ENCODE results near the gene CCT7.

The CCT7 gene

GRCh38 chr2:73214120-73215035, 19.7 kb upstream of the CCT7 start, which contains the start of gene SMYD5:
TSS of gene SMYD5 (plus strand) at chr2:73214245. CDS start at chr2:73214267, 22 bp downstream.
- ATAC-seq (replicated peaks) (peak; percentile 91 to 94), DNase-seq (peak; percentile 86)
- Mint-ChIP-seq H3K4me3 (peak within 1 kb of the TSS; percentile 92 to 95), H3K36me3 (peaks cover 2 to 6% of the 10 kb centered on the region in 2 donors), H3K9me3 (no peaks in the 10 kb centered on the region), H3K27me3 (peaks cover 9 to 10% of the 10 kb centered on the region in 2 donors), H3K4me1 (peaks cover 17 to 32% of the 10 kb centered on the region in 2 donors), H3K27ac (peak within 1 kb of the TSS; percentile 95)

- Mint-ChIP-seq H3K4me1 (peaks cover 17 to 34% of the 10 kb centered on the region in 2 donors), H3K27ac (peak overlapping the region; percentile 67)
- DNase-seq, result no peak
Observed at GRCh38 chr2:73215254-73215653, 18.9 kb upstream of the CCT7 start.

DNA sequence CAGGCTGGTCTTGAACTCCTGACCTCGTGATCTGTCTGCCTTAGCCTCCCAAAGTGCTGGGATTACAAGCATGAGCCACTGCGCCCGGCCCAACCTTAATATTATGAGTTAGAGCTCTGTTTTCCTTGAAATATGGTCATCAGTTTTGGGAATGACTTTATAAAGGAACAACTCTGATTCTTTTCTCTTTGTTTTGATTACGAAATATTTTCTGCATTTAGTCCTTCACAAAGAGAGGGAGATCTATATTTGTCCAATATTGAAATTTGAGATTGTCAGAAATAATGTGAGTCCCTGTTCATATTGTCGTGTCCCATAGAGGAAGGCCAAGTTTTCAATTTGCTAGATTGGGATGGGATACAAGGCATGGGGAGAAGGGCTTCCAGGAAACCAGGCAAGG, 16.9 kb upstream of the CCT7 start:
- Mint-ChIP-seq H3K27ac (no peak overlapping the region), H3K9me3 (no peaks in the 10 kb centered on the region), H3K4me1 (peaks cover 17 to 33% of the 10 kb centered on the region in 2 donors), H3K27me3 (no peaks in the 10 kb centered on the region), H3K36me3 (peaks cover 9 to 30% of the 10 kb centered on the region in 2 donors), H3K4me3 (no peak overlapping the region)
- DNase-seq, result no peak
- ATAC-seq (replicated peaks), result no peak

More at GRCh38 chr2:73215254-73215653, 18.9 kb upstream of the CCT7 start:
- Mint-ChIP-seq H3K9me3 (no peaks in the 10 kb centered on the region), H3K36me3 (peaks cover 2 to 13% of the 10 kb centered on the region in 2 donors), H3K27me3 (peaks cover under 1 to 1% of the 10 kb centered on the region in 2 donors), H3K4me3 (peak overlapping the region; percentile 92 to 95)
- ATAC-seq (replicated peaks), result no peak

DNA sequence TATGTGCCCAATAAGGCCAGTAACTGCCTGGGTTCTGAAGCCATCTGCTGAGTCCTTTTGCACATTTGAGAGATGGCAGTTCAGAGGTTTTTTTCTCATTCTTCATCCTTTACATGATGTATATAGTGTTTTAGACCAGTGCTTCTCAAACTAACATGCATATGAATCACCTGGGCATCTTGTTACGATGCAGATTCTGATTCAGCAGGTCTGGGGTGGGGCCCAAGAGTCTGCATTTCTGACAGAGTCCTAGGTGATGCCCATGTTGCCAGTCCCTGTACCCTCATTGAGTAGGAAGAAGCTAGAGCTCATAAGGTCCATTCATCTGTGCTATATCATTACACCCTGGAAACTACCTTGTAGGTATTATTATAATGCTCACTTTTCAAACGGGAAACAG, 16.3 kb upstream of the CCT7 start:
- Mint-ChIP-seq H3K27me3 (no peaks in the 10 kb centered on the region), H3K27ac (no peak overlapping the region), H3K36me3 (peaks cover 15 to 36% of the 10 kb centered on the region in 2 donors), H3K4me3 (no peak overlapping the region), H3K9me3 (no peaks in the 10 kb centered on the region), H3K4me1 (peaks cover 17 to 30% of the 10 kb centered on the region in 2 donors)
- ATAC-seq (replicated peaks) (no peak), DNase-seq (no peak)

DNA sequence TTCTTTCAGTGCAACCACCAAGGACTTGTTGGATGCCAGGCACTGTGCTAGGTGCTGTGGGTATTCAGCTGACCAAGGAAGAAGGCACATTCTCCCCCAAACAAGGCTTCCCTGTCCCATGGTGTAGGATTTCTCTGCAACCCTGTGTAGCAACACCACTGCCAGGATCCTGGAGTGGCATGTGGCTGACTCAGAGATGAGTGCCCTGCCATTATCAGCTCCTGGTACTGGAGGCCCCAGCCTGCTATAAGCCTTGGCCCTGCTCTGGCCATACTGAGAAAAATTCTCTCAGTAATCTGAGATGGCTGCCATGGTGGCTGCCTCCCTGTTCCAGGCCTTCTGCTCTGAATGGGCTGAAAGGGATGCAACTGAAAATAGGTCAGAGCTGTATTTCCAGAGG, 15.8 kb upstream of the CCT7 start:
- ATAC-seq (replicated peaks), result no peak
- no peak for DNase-seq
- Mint-ChIP-seq H3K4me3 (no peak overlapping the region), H3K4me1 (peaks cover 15 to 28% of the 10 kb centered on the region in 2 donors), H3K27me3 (no peaks in the 10 kb centered on the region), H3K36me3 (peaks cover 15 to 40% of the 10 kb centered on the region in 2 donors), H3K9me3 (no peaks in the 10 kb centered on the region), H3K27ac (no peak overlapping the region)

GRCh38 chr2:73223821-73224220, 10.3 kb upstream of the CCT7 start:
- DNase-seq (no peak), ATAC-seq (replicated peaks) (no peak)
- no peaks in the 10 kb centered on the region for H3K9me3 Mint-ChIP-seq
- peaks cover 3 to 7% of the 10 kb centered on the region in 2 donors for H3K4me1 Mint-ChIP-seq
- H3K4me3 Mint-ChIP-seq, result no peak overlapping the region
- no peak overlapping the region for H3K27ac Mint-ChIP-seq
- H3K27me3 Mint-ChIP-seq, result no peaks in the 10 kb centered on the region
- H3K36me3 Mint-ChIP-seq, result peaks cover 15 to 64% of the 10 kb centered on the region in 2 donors

DNA sequence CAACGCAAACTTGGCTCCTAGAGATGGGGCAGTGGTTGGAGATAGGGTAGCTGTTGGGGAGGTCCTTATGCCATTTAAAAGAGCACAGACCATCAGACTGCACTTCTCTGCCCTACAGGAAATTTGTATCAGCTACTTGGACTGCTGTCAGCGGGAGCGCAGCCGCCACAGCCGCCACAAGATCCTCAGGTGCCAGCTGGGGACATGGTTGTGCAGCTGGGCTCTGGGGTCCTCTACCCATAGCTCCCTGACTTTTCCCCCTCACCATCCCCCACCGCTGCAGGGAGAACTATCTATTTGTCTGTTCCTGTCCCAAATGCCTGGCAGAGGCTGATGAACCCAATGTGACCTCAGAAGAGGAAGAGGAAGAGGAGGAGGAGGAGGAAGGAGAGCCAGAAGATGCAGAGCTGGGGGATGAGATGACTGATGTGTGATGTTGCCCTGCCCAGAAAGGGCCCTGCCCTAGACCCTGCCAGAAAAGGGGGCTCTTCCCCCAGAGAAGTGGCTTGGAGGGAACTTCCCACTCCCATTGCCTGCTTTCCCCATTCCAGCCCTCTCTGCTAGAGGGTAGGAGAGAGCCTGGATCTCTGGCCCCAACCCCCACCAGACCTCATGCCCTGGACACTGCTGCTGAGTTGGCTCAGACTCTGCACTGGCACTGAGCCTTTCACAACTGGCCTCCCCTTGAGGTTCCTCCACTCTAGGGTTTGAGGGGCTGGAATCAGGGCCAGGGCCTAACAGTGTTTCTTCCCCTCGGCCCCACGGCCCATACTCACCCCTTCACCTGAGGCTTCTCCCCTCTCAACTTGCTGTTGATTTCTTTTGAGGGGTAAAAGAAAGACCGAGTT, 8.4 kb upstream of the CCT7 start:
- no peaks in the 10 kb centered on the region for H3K9me3 Mint-ChIP-seq
- peaks cover 0 to 7% of the 10 kb centered on the region in 2 donors for H3K4me1 Mint-ChIP-seq
- H3K27ac Mint-ChIP-seq, result no peak overlapping the region
- H3K4me3 Mint-ChIP-seq, result no peak overlapping the region
- H3K27me3 Mint-ChIP-seq, result no peaks in the 10 kb centered on the region
- peaks cover 19 to 55% of the 10 kb centered on the region in 2 donors for H3K36me3 Mint-ChIP-seq
- DNase-seq, result no peak
- no peak for ATAC-seq (replicated peaks)

DNA sequence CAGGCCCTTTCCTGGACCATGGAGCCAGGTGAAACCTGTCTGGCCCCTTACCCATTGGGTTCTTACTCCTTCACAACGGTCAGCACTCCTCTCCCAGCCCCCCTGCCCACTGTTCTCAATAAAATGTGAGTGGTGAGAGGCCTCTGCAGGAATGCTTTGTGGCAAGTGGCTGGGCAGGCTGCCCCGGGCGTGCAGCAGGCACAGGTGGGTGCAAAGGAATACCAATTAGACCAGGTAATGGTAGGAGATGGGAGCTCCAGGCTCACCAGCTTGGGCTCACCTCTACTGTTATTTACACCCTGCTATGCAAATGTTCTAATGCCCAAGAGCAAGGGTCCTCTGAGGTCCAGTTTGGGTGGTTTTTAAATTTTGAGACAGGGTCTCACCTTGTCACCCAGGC, 7.0 kb upstream of the CCT7 start:
- no peaks in the 10 kb centered on the region for H3K9me3 Mint-ChIP-seq
- H3K4me3 Mint-ChIP-seq, result no peak overlapping the region
- H3K27me3 Mint-ChIP-seq, result no peaks in the 10 kb centered on the region
- DNase-seq, result no peak
- no peak overlapping the region for H3K27ac Mint-ChIP-seq
- ATAC-seq (replicated peaks), result no peak
- H3K36me3 Mint-ChIP-seq, result peaks cover 14 to 42% of the 10 kb centered on the region in 2 donors
- peaks cover 0 to 7% of the 10 kb centered on the region in 2 donors for H3K4me1 Mint-ChIP-seq

- Mint-ChIP-seq H3K4me3 (no peak overlapping the region), H3K27ac (no peak overlapping the region), H3K9me3 (no peaks in the 10 kb centered on the region), H3K4me1 (peaks cover 6 to 9% of the 10 kb centered on the region in 2 donors), H3K27me3 (no peaks in the 10 kb centered on the region), H3K36me3 (peaks cover 7 to 27% of the 10 kb centered on the region in 2 donors)
- ATAC-seq (replicated peaks) (no peak), DNase-seq (no peak)
Observed at GRCh38 chr2:73228631-73229030, 5.5 kb upstream of the CCT7 start.

- no peak for DNase-seq
Observed at GRCh38 chr2:73232403-73233153, 1.5 kb upstream of the CCT7 start.

DNA sequence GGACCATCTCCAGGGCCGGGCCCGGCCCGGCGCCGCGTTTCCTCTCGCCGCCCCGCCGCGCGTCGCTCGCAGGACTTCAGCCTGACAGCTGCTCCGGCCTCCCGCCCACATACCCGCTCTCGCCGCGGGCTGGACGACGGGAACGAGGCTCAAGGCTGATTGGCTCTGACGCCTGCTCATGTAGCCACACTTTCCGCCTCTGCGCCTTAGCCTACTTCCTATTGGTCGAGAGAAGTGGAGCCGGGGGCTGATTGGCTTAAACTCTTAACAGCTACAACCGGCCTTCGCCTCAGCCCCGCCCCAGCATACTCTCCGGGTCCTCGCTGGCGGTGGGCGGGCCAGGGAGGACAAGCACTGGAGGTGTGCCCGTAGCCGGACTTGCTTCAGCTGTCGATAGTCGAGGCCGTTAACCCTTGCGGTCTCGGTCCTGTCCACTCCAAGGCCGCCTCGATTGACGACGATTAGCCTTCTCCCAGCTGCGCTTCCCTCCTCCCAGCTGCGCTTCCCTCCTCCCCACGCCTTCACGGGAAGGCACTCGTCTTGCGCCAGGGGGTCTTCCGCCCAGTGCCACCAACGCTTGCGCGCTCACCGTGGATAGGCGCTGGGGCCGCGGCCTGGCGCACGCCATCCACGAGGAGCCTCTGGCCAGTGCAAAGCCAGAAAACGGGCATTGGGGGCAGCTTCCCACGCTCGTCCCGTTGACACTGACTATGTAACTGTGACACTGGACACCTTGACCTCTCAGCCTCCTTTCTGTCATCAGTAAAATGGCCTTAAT, 765 bp upstream of the CCT7 start, which contains the start of gene PRADC1:
Gene PRADC1 (minus strand): TSS at position 86 of the 778 bp plus-strand sequence. CDS start 79 bp downstream, at position 7.
- Mint-ChIP-seq H3K36me3 (peaks cover 19 to 34% of the 10 kb centered on the region in 2 donors), H3K9me3 (no peaks in the 10 kb centered on the region), H3K4me1 (peaks cover 26 to 41% of the 10 kb centered on the region in 2 donors), H3K27me3 (no peaks in the 10 kb centered on the region), H3K4me3 (peak within 1 kb of the TSS; percentile 94 to 95), H3K27ac (peak within 1 kb of the TSS; percentile 98)
- peak; percentile 97 for DNase-seq
- ATAC-seq (replicated peaks), result peak; percentile 89 to 90

More at GRCh38 chr2:73232403-73233153, 1.5 kb upstream of the CCT7 start:
- H3K27me3 Mint-ChIP-seq, result no peaks in the 10 kb centered on the region
- peak overlapping the region; percentile 98 for H3K27ac Mint-ChIP-seq
- peaks cover 23 to 37% of the 10 kb centered on the region in 2 donors for H3K4me1 Mint-ChIP-seq
- no peaks in the 10 kb centered on the region for H3K9me3 Mint-ChIP-seq
- peaks cover 19 to 35% of the 10 kb centered on the region in 2 donors for H3K36me3 Mint-ChIP-seq
- peak overlapping the region; percentile 94 to 95 for H3K4me3 Mint-ChIP-seq
- ATAC-seq (replicated peaks), result peak; percentile 6 to 7

- H3K4me3 Mint-ChIP-seq, result peak overlapping the region; percentile 94 to 95
- no peaks in the 10 kb centered on the region for H3K27me3 Mint-ChIP-seq
- no peak for DNase-seq
- H3K9me3 Mint-ChIP-seq, result no peaks in the 10 kb centered on the region
- ATAC-seq (replicated peaks), result no peak
- peaks cover 26 to 45% of the 10 kb centered on the region in 2 donors for H3K4me1 Mint-ChIP-seq
- peaks cover 15 to 23% of the 10 kb centered on the region in 2 donors for H3K36me3 Mint-ChIP-seq
- H3K27ac Mint-ChIP-seq, result peak overlapping the region; percentile 98
Observed at GRCh38 chr2:73235315-73236028, 1.4 kb downstream of the CCT7 start.

All from stimulated activated naive B cell treated with anti-CD40 and anti-IgM and Interleukin-4, amounts not matched to agents 10 μg/mL and 1 μg/mL and 100 μg/mL, for 72 hours (primary cell).